Esophagus mucosa (tissue), 1 donor: ENCODE results near the gene CLDN3. TPM values are rescaled to one million over a fixed set of nuclear protein-coding genes. Genes with fewer than 3 reads are reported as not detected.

Experiments used
- ATAC-seq: fragments of 200-7000 bp; cut with Tn5 transposase; one replicate; pipeline ENCODE4 v1.9.1; 2020
- total RNA-seq: library from RNA; stranded (reverse); gene quantifications from one replicate; pipeline ENCODE4 v1.2.4, GENCODE V29; 2023
- donor health status: DM: yes; HTN: yes; CAD: no.

Gene CLDN3
- total RNA-seq, 1 donor from 2014 or later = 0.64 TPM

DNA sequence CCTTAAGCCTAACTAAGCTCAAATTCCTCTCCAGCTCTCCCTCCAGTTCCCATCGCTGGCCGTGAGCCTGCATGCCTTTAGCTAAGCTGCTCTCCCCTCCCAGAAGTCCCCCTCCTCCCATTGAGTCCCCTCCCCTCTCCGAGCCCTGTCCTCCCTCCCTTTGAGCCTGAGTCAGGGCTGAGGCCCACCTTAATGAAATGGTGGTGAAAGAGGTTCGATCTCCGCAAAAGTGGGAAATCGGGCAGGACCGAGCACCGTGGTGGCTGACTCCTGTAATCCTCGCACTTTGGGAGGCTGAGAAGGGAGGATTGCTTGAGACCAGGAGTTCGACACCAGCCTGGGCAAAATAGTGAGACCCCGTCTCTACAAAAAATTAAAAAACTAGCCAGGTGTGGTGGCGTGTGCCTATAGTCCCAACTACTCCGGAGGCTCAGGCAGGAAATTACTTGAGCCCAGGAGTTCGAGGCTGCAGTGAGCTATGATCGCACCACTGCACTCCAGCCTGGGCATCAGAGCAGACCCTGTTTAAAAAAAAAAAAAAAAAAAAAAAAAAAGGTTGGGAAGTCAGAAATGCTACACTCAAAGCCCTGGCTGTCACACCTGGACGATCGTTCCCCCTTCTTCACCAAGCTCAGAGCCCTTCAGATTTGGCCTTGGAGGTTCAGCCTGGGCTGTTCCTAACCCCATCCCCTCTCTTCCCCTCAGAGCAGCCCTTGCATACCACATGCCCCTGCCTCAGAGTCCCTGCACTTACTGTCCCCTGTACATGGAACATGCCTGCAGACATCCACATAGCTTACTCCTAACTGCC, 995 bp upstream of the CLDN3 start:
- no peak for ATAC-seq

DNA sequence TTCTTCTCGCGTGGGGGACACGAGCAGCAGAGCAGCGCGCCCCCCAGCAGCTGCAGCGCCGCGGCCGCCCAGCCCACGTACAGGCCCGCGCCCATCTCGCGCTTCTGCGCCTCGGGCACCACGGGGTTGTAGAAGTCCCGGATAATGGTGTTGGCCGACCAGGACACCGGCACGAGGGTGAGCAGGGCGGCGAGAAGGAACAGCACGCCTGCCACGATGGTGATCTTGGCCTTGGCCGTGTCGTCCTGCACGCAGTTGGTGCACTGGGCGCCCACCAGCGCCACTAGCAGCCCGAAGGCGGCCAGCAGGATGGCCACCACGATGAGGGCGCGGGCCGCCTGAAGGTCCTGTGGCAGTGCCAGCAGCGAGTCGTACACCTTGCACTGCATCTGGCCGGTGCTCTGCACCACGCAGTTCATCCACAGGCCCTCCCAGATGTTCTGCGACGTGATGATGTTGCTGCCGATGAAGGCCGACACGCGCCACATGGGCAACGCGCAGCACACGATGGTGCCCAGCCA, 529 bp downstream of the CLDN3 start:
- ATAC-seq = no peak

DNA sequence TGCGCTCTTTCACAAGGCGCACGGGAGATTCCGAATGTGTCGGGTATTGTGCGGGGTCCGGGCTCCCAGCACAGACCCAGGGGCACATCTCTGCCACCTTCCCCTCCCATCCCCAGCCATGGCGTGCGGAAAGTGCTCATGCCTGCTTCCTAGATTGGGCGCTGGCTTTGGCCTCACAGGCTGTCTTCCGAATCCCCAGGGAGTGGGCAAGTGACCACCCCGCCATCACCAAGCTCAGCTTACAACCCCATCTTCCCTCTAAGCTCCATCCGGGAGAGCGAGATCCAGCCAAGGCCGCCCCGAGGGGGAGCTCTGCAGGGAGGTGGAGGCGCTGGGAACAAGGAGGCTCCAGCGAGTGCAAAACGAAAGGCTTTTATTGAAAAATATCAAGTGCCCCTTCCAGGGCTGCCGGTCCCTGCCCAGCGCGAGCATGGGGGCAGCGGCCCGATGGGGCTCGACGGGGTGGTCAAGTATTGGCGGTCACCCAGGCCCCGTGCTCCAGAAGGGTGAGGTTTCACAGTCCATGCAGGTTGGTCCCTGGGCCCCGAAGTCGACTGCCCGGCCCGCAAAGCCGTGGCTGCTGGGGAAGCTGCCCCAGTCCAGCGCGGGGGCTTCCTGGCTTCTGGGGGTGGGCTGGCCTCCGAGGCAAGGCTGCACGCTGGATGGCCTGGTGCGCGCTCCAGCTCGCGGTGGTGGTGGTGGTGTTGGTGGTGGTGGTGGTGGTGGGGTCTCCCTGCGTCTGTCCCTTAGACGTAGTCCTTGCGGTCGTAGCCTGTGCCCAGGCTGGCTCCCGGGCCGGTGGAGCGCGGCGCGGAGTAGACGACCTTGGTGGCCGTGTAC, 1.2 kb downstream of the CLDN3 start:
- no peak for ATAC-seq

DNA sequence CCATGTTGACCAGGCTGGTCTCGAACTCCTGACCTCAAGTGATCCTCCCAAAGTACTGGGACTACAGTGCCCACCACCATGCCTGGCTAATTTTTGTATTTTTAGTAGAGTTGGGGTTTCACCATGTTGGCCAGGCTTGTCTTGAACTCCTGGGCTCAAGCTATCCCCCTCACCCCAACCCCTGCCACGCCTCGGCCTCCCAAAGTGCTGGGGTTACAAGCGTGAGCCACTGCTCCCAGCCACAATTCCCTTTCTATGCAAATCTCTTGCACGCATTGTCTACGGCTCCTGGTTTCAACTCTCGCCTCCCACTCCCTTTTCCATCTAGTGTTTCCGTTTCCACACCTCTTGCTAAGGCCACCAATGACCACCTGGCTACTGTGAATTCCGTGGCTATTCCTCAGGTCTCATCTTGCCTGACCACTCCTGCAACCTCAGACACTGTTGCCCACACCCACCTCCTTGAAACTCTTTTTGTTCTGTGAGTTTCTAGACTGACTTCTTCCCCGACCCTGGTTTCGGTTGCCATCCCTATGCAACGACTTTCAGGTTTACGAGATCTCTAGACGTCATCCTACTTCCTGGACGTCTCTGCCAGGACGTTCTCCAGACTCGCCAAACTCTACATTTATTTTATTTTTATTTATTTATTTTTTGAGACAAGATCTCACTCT, 3.4 kb downstream of the CLDN3 start:
- ATAC-seq = no peak

DNA sequence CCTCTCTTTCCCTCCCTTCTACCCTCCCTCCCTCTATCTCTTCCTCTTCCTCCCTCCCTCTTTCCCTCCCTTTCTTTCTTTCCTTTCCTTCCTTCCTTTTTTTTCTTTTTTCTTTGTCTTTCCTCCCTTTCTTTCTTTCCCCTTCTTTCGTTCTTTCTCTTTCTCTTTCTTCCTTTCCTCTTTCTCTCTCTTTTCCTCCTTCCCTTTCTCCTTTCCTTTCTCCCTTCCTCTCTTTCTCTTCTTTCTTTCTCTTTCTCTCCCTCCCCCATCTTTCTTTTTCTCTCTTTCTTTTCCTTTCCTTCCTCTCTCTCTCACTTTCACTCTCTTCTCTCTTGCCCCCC, 7.4 kb downstream of the CLDN3 start:
- ATAC-seq = no peak

DNA sequence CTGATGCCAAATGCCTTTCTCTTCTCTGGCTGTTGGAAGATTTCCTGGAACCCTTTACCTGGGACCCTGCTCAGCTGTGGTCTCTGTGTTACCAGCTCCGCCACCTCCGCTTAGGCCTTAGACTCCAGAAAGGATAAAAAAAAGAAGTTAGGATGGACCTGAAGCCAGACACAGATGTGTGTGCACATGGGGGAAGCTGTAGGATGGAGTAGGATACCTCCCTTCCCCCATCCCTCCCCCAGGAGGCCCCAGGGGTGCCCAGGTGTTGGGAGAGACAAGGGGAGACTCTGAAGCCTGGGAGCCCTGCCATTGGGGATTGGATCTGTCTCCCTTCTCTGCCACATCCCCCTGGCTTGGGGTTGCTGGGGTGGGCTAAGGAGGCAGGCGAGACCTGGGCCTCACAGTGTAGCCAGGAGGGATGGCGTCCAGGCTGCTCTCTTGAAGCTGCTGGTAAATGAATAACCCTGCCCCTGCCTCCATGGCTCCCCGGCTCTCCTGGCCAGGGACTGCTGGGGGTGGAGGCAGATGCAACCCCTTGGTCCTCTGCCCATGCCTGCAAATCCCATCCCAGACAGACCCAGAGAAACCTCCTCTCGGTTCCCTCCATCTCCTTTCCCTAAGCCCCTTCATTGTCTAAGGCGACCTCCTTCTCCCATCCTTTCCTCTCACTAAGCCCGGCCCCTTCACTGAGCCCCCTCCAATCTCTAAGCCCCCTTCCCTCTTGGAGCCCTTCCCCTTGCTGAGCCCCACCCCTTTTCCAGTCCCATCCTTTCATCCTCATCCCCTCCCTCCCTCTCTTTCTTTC, 8.0 kb downstream of the CLDN3 start:
- no peak for ATAC-seq

DNA sequence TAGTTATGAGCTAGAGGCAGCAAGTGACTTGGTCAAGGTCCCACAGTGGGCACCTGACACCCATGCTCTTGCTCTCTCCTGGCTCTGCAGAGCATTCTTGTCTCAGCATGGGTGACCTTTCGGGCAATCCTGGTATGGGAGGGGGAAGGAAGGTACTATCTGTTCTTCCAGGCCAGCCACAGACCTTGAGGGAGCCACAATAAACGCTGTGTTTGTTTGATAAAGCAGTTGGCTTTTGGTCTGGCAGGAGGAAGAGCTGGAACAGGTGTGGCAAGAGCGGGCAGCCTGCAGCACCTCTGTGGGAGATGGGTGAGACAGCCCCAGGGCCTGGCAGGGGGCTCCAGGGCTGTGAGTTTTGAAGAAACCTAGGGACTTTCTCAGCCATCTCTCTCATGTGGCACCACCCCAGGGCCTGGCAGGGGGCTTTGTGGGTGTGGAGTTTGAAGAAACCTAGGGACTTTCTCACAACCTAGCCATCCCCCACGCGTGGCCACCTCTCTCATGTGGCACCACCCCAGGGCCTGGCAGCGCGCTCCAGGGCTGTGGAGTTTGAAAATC, 11.4 kb downstream of the CLDN3 start:
- ATAC-seq = no peak

DNA sequence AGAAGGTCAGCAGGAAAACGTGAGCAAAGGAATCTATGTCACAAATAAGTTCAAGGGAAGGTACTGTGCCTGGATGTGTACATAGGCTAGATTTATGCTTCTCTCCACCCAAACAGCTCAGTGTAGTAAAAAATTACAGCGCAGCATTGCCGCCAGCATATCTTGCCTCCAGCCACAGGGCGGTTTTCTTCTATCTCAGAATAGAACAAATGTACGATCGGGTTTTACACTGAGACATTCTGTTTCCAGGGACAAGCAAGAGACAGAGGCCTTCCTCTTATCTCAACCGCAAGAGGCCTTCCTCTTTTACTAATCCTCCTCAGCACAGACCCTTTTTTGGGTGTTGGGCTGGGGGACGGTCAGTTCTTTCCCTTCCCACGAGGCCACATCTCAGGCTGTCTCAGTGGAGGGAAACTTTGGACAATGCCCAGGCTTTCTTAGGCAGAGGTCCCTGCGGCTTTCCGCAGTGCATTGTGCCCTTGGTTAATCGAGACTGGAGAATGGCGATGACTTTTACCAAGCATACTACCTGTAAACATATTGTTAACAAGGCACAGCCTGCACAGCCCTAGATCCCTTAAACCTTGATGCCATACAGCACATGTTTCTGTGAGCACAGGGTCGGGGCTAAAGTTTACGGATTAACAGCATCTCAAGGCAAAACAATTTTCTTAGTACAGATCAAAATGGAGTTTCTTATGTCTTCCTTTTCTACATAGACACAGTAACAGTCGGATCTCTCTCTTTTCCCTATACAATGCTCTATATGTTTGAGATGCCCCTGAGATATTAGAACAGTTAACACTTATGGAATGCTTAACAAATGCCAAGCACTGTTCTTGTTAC, 19.9 kb downstream of the CLDN3 start:
- ATAC-seq = no peak

DNA sequence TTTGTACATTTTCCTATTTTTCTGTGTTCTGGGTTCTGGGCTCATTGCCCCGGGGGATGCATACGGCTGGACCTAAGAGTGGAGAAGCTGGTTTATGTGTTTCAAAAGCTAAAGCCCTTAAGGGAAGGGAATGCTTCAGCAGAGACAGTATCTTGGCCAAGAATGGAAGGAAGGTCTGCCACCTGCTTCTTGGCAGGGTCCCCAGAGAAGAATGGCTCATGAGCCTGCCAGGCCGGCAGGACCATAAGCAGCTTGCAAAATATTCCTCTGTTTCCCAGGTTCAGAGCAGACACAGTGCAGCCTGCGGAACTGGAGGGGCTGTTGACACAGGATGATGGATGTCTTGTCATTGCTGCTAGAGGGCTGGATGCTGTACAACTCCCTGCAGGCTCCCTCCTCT, 23.7 kb downstream of the CLDN3 start:
- ATAC-seq = peak; percentile 21

DNA sequence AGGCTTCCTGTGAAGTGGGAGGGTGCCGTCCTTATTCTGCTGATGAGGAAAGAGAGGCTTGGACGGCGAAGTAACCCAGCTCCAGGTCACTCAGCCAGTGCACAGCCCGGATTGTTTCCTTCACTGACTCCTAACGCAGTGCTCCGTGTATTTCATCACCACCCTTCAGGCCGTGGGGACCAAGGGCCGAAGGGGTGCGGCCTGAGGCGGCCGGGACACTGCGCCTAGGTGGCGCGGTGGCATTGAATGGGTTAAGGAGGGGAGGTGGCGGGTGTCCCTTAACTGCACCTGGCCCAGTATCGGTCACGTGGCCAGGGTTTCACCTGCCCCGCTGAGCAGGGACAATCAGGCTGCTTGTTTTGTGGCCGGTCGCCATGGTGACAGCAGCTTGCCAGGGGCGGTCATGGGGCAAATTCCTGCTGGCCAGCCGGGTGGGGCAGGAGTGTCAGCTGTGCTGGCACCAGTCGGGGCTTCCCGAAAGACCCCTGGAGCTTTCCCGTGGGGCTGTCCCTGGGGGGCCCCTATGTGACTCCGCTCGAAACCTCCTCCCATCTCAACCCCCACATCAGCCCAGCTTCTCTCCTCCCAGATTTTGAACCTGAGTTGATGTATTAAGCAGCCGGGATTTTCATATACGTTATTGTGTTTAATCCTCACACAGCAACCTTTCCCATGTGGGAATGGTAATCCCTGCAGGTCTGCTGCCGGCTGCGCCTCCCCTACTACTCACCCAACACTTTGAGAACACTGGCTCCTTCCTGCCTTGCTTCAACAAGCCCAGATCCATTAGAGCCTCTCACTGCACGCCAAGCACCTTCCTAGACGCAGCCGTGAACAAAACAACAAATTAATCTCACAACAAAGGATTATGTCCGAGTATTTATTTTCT, 27.1 kb downstream of the CLDN3 start:
- peak; percentile 53 for ATAC-seq

DNA sequence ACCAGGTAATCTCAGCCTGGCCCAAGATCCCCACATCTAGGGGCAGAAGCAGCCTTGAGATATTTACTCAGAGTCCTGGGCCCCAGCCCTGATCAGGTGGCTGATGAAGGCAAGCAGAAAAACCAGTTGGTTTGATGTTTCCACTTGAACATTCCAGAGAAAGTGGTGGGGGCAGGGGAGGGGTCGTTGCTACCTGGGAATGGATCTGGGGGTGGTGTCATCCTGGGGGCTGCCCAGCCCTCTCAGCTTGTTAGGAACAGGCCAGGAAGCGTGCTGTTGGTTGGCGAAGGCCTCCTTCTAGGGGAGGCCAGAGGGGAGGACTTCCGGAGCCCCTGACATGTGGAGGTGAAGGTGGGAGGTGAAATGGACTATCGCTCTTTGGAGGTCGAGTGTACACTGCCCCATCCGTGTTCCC, 27.7 kb downstream of the CLDN3 start:
- ATAC-seq = no peak

DNA sequence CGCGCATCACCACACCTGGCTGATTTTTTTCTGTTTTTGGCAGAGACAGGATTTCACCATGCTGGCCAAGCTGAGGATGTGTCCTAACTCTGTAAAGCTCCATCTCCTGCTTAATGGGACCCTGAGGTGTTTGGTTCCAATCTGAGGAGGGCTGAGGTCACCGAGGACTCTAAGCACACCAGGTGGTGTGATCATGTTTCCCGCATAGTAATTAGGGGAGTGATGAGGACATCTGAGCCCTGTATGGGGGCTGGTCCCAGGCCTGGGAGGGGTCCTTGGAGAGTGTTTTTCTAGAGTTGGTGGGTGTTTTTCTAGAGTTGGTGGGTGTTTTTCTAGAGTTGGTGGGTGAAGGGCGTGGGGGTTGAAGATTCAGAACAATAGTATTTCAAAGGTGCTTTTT, 28.5 kb downstream of the CLDN3 start:
- ATAC-seq = no peak

DNA sequence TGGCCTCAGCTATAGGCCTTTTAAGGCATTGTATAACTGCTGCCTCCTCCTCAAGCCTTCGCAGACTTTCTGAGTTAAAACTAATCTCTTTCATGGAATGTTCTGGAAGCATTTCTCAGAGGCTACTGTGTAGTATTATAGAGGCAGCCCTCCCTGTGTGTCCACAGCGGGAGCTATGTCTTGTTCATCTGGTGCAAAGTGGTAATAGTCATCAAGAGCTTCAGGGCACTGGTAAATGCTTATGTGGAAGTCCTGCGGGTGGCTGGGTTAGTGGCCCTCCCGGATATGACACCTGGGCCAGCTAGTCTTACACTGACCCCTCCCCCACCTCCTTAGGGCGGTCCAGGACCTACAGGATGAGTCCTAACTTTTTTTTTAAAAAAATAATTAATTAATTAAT, 29.3 kb downstream of the CLDN3 start:
- ATAC-seq = no peak

DNA sequence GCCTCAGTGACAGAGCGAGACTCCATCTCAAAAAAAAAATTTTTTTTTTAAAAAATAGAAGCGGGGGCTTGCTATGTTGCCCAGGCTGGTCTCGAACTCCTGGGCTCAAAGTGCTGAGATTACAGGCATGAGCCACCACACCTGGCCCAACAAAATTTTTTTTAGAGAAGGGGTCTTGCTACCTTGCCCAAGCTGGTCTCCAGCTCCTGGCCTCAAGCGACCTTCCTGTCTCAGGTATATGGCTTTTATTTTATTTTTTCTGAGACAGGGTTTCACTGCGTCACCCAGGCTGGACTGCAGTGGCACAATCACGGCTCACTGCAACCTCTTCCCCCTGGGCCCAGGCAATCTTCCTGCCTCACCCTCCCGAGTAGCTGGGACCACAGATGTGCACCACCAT, 29.9 kb downstream of the CLDN3 start:
- ATAC-seq = no peak

DNA sequence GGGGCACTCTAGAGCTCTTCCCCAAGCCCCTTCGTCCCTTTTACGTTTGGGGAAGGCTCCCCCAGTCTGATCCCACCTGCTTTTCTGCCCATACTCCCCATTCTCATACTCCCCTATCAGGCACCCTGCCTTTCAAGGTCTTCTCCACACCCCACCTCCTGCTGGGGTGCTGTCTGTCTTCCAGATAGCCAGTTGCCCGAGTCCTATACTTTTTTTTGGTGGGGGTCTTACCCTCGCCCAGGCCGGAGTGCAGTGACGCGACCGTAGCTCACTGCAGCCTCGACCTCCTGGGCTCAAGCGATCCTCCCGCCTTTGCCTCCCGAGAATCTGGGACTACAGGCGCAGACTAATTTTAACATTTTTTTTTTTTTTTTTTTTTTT, 30.7 kb downstream of the CLDN3 start:
- no peak for ATAC-seq

DNA sequence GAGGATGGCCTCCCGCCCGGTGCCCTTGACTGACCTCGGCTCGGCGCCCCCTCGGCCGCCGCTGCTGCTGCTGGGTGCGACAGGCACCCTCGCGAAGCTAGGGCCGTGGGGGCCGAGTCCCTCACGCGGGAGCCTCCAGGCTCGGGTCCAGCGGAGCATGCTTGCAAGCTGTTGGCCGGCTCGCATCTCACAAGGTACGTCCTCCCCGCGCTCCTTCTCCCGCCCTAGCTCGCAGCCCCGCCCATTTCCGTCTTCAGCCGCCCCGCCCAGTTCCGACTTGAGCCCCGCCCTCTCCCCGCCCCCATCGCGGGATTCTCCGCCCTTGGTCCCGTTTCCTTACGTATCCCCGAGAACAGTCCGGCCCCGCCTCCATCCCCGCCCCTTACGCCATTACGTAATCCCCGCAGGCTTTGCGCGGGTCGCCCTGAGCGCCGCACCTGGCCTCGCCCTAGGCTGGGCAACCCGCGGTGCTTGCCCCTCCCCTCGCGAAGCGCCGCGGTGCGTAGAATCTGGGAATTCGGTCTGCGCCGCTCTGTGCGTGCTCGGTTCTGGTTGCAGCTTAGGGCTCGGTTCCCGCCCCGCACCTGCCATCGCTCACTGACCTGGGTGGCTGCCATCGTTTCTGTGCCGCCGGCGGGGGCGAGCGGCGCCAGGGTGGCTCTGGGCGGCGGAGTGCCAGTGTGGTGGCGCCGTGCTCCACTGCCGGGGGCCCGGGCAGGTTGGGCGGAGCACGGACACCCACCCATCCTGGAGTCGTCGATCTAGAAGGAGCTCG, 31.3 kb downstream of the CLDN3 start, which contains the start of gene ABHD11:
TSS of gene ABHD11 (minus strand) at position 191 of the 775 bp plus-strand sequence. CDS start at position 159, 32 bp downstream.
- peak; percentile 90 for ATAC-seq

DNA sequence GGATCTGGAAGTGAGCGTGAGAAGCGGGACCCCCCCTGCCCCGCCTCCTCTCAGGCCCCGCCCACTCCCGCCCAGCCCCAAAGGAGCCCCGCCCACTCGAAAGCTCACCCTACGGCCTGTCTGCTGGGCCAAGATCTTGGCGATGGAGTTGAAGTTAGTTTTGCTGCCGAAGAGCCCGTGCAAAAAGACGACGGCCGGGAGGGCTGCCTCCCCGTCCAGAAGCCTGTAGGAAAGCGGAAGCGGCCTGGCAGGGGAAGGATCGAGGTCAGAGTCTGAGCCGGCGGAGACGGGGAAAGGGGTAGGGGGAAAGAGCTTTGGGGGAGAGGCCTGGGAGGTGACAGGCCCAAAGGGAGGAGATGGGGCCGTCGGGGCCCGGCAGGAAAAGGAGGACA, 31.9 kb downstream of the CLDN3 start:
- ATAC-seq = no peak

DNA sequence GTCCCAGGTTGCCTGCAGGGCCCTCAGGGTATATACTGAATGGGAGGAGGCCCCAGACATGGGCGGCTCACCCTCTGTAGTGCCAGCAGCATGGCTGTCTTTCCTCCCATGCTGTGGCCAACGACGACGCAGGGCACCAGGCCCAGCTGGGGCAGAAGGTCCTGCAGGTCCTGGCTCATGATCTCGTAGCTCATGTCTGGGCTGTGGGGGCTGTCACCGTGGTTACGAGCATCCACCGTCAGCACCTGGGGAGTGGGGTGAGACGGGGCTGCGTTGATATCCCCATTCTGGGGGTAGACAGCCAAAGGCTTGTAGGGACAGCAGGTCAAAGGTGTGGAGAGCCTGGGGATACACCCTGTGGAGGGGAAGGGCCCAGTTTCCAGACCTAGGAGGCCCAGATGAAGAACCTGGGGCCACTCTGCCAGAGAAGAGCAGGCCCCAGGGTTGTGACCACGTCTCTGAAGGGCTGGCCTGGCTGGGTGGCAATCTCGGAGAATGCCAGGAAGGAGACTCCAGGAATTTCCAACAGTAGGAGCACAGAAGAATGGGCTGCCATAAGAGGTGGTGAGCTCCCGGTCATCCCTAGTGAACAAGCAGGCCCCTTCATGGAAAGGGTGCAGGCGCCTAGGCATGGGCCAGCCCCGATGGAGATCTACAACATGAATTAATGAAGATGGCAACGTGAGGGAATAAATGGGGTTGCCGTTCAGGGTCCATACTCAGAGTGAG, 32.4 kb downstream of the CLDN3 start:
- no peak for ATAC-seq
